H1 (cell line): ENCODE results near the gene HDAC8. TPM values are rescaled to one million over a fixed set of nuclear protein-coding genes. Genes with fewer than 3 reads are reported as not detected.

ENCODE experiments used
- CBX8 ChIP-seq: fragments of 300-800, 300-1000 bp; sonication (generic); IDR thresholded peaks from 2 replicates; pipeline ENCODE4 v1.7.1; 2016; ENCODE audit warnings: low read depth, low read length, borderline replicate concordance
- HDAC2 ChIP-seq, 2 experiments: fragments of 300-600 bp in 1 of 2; sonication (generic) in 1 of 2; IDR thresholded peaks; 2 replicates each; pipeline ENCODE4 v1.6.1; 2011 to 2012; ENCODE audit warnings: low read depth in 2 of 2, low read length in 2 of 2, mild to moderate bottlenecking in 2 of 2, moderate library complexity in 2 of 2, borderline replicate concordance in 1 of 2, inconsistent platforms in 1 of 2
- POLR2A ChIP-seq, 2 experiments: IDR thresholded peaks; 1 replicate in 1 of 2; 2 replicates in 1 of 2; pipeline ENCODE4 v1.6.1; 2011; ENCODE audit warnings: low read depth in 2 of 2, low read length in 2 of 2, mild to moderate bottlenecking in 2 of 2; ENCODE audit errors: control extremely low read depth in 1 of 2
- polyA plus RNA-seq, 7 experiments: library from polyadenylated mRNA; depleted of rRNA in 3 of 7; stranded (reverse) in 5 of 7; unstranded in 2 of 7; fragments of >200 nt in 5 of 7; fragments of 200-250 nt in 2 of 7; gene quantifications; 1 replicate in 5 of 7; 2 replicates in 1 of 7; 4 replicates in 1 of 7; pipeline versions ENCODE4 v1.2.1 to v1.2.3, GENCODE V29; 2011 to 2013; ENCODE audit warnings: missing spikeins in 2 of 7, mixed read lengths in 2 of 7
- total RNA-seq: library from RNA; stranded (reverse); fragmentation: NEBNext Ultra II Directional; extraction: Animal tissue kit (Norgen Biotek cat#: 25700); gene quantifications from 2 replicates; pipeline ENCODE4 v1.2.1, GENCODE V29; 2021
- TF ChIP-seq, protein P1 (sequence below), 3 experiments: IDR thresholded peaks; 1 replicate in 2 of 3; 2 replicates in 1 of 3; pipeline versions ENCODE4 v1.5.1 to v1.6.1; 2011; ENCODE audit warnings: low read length in 3 of 3, mild to moderate bottlenecking in 3 of 3, inconsistent platforms in 2 of 3, low read depth in 1 of 3, moderate library complexity in 1 of 3; ENCODE audit not compliant: insufficient read depth in 1 of 3; ENCODE audit errors: control extremely low read depth in 1 of 3

Gene HDAC8
- total and polyA plus RNA-seq, 2 of the 8 experiments (the other 6 are each of a cell fraction or from before 2014, with no cell fraction given), result 9.7 to 20.3 TPM

DNA sequence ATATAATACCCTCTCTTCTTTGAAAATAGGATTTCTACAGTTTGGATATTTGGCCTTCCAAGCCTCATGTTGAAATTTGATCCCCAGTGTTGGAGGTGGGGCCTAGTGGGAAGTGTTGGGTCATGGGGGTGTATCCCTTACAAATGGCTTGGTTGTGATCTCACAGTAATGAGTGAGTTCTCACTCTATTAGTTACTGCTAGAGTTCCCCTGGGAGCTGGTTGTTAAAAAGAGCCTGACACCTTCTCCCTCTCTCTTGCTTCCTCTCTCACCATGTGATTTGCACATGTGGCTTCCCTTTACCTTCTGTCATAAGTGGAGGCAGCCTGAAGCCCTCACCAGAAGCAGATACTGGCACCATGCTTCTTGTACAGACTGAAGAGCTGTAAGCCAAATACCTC, 73.9 kb downstream of the HDAC8 start (continued):
- TF ChIP-seq, protein P1, sequence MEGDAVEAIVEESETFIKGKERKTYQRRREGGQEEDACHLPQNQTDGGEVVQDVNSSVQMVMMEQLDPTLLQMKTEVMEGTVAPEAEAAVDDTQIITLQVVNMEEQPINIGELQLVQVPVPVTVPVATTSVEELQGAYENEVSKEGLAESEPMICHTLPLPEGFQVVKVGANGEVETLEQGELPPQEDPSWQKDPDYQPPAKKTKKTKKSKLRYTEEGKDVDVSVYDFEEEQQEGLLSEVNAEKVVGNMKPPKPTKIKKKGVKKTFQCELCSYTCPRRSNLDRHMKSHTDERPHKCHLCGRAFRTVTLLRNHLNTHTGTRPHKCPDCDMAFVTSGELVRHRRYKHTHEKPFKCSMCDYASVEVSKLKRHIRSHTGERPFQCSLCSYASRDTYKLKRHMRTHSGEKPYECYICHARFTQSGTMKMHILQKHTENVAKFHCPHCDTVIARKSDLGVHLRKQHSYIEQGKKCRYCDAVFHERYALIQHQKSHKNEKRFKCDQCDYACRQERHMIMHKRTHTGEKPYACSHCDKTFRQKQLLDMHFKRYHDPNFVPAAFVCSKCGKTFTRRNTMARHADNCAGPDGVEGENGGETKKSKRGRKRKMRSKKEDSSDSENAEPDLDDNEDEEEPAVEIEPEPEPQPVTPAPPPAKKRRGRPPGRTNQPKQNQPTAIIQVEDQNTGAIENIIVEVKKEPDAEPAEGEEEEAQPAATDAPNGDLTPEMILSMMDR (IDR thresholded peaks at IDR 0.05; ENCODE audit: control extremely low read depth in 1 of 3, insufficient read depth in 1 of 3, low read depth in 1 of 3, low read length in 3 of 3), result no peak
- TF ChIP-seq HDAC2 (IDR thresholded peaks at IDR 0.05; ENCODE audit: borderline replicate concordance in 1 of 2, low read depth in 2 of 2, low read length in 2 of 2) (no peak), CBX8 (no peak), POLR2A (IDR thresholded peaks at IDR 0.05; ENCODE audit: control extremely low read depth in 1 of 2, low read depth in 2 of 2, low read length in 2 of 2) (no peak)
